ENCODE data around the gene ADPRM.

The ADPRM gene

DNA sequence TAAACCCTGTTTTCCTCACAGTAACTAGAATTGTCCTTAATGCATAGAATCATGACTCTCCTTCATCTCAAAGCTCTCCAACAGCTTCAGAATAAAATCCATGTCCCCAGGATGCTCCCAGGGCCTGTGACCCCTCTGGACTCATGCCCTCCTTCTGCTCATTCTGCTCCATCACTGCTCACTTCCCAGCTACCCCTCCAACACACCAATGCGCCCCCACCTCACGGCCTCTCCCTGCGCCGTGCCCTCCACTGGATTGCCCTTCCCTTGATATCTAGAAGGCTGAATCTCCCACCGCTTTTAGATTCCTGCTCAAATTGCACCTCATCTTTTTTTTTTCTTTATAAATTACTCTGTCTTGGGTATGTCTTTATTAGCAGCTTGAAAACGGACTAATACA lies 45.0 kb downstream of the ADPRM start:
- no peak for DNase-seq

GRCh38 chr17:10743316-10744009 lies 46.1 kb downstream of the ADPRM start:
- DNase-seq: no peak

GRCh38 chr17:10744501-10745000 lies 47.2 kb downstream of the ADPRM start:
- DNase-seq: no peak

GRCh38 chr17:10745231-10745630 lies 47.8 kb downstream of the ADPRM start:
- no peak for DNase-seq

DNA sequence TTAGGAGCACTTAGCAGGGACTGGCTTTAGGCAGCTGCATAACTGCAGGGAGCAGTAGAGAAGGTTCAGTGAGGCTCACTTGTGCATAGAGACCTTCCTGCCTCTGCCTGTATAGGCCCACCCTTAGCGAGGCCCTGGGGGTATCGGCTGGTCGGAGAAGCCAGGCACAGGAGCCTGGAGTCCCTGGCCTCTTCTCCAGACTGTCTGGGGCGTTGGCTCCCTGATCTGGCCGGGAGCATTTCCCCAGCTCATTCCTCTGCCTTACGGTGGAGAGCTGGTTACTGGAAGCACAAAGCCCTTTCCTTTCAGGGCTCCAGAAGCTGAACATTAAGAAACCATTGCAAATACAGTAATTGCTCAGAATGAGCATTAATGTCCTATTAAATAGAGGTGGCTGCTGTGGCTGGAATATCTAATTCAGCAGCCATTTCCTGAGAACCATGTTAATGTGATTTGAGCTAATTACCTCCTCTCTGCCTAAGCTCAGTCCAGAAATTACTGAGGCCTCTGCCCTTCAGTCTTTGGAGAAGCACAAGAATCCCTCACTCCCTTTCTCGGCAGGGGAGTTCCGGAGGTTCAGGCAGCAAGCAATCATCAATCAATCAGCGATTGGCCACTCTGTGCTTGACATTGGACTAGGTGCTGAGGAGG lies 51.3 kb downstream of the ADPRM start:
- no peak for DNase-seq

DNA sequence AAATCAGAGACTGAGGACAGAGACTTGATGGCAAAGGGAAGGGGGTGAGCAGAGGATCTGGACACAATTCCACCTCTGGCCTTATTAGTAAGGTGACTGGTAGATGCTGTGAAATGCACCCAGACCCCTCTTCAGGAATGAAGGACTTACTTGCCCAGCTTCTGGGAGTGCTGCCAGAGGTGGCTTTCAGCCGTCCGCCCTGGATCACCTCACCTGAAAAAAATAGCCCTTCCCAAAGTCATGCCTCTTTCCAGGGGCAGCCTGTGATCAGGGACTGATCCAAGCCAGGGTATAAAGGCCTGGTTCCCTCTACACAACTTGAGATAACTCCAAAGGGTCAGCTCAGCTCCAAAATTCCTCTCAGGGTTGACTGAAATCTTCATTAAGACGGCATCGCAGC lies 52.8 kb downstream of the ADPRM start:
- no peak for DNase-seq

DNA sequence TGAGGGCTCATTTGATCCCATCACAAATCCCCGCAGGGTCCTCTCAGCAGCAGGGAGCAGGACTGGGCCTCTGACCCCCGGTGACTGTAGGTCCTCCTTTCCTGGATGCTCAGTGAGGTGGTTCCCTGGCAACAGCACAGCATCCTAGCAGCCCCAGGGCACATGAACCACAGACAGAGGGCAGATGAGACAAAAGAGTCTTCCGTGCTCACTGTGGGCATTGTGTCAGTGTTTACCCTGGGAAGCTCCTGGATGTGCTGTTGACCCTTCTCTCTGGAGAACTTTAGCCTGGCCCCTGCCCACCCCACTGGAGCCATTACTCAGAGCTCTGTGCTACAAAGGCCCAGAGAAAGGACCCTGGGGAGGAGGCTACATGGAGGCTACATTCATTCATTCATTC lies 54.2 kb downstream of the ADPRM start:
- no peak for DNase-seq

DNA sequence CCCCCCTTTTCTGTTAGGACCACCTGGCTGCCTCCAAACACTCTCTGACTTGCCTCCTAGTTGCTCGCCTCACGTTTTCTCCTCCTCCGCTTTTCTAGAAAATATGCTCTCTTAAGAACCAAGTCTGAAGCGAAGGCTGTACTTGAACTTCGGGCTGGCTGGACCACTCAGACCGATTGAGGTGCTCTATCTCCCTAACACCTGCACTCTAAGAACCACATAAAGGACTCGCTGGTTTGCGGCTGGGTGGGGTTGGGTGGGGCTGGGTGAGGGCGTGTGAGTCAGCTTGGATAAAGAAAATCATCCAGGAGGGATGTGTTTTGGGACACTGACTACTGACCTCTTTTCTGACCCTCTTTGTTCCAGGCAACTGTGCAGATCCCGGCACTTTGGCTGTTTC lies 55.3 kb downstream of the ADPRM start:
- no peak for DNase-seq

- no peak for DNase-seq
These were observed 56.7 kb downstream of the ADPRM start for GRCh38 chr17:10754109-10754508.

DNA sequence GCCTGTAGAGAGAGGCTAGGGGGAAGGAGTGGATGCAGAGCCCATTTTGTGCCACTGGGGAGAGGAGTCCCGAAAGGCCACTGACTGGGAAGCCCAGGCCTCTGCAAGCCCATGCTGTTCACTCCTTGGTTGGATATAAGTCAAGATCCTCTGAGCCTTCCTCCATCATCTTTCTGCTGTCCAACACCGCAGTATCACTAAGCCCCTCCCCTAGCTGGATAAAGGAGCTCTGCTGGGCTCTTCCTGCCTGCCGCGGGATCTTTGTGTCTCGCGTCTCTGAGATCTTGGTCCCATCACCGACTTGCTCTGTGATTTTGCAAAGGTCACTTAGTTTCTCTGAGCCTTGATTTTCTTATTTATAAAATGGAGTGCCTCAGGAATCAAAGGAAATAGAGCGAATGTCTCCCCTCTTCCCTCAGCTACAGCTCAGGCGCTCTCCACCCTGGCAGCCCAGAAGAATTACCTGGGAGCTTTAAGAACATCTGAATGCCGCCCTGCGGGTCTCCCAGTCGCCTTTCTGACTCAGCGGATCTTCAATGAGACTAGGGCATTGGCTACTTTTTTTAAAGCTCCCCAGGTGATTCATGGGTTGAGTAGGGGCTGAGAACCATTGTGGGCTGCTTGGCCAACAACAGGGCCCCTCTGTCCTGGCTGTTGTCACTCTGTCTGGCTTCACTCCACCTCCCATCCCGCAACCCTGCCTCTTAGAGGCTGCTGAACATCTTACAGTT lies 57.6 kb downstream of the ADPRM start:
- no peak for DNase-seq

- no peak for DNase-seq
These were observed 58.3 kb downstream of the ADPRM start for GRCh38 chr17:10755592-10756127.

DNA sequence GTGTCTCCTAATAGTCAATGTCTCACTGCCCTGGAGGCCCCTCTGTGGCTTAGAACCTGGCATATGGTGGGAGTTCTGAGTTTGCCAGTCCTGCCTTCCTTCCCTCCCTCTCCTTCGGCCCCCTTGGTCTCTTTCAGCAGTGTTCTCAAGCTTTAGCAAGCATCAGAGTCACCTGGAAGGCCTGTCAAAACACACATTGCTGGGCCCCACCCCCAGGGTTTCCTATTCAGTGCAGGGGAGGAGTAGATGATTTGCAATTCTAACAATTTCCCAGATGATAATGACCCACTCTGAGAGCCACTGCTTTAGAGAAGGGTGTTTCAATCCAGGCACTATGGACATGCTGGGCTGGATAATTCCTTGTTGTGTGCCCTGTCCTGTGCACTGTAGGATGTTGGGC lies 58.8 kb downstream of the ADPRM start:
- no peak for DNase-seq

DNA sequence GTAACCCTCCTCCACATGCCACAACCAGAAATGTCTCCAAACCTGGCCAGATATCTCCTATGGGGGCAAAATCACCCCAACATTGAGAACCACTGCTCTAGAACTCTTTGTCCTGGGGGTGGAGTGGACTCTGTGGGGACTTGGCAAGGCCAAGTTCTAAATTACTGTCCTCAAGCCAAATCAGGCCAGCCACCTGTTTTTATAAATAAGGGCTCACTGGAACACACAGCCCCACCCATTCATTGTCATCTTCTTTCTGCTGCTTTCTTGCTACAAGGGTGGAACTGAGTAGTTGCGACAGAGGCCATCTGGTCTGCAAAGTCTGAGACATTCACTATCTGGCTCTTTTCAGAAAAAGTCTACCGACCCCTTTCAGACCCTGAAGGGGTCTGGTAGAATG lies 59.2 kb downstream of the ADPRM start:
- no peak for DNase-seq

- DNase-seq: no peak
These were observed 59.7 kb downstream of the ADPRM start for GRCh38 chr17:10757067-10757466.

DNA sequence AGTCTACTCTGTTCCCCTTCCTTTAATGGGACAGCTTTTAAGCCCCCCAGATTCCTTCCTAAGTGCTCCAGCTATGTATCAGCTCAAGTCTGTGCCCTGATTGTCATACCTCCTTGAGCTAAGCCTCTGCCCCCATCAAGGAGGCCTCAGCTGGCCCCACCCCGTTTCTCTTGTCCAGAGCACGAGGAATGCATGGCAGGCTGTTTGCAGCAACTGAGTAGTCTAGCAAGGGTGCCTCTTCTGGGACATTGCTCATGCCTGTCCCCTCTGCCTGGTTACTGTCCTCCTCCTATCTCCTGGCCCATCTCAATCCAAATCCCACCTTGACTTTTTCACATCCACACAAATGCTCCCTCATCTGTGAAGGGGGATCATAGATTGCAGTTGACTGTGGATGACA lies 60.3 kb downstream of the ADPRM start:
- no peak for DNase-seq

GRCh38 chr17:10758062-10758461 lies 60.7 kb downstream of the ADPRM start:
- DNase-seq: no peak

All from hippocampal formation (tissue), 2 donors.